GM10847 (cell line): Measurements from ENCODE around the gene RFPL1.

Experiments
- POLR2A ChIP-seq: IDR thresholded peaks from 2 replicates; pipeline ENCODE4 v1.6.1; 2011; ENCODE audit not compliant: insufficient read length; ENCODE audit errors: extremely low read depth

RFPL1 gene

GRCh38 chr22:29485448-29485847 is 47.1 kb downstream of the RFPL1 start:
- TF ChIP-seq POLR2A, result no peak

GRCh38 chr22:29487426-29487986 is 49.1 kb downstream of the RFPL1 start:
- TF ChIP-seq POLR2A, result no peak

GRCh38 chr22:29491012-29491411 is 52.6 kb downstream of the RFPL1 start:
- TF ChIP-seq POLR2A, result no peak
